ES-I3 (cell line): ENCODE measurements around the gene SGSH.
"Not testable (repeated sequence)": the region's sequence is repeated elsewhere in the genome, so short reads cannot be mapped to it uniquely, and the experiment has no call there.

Experiments
- H3K36me3 ChIP-seq: 2 replicates; pipeline ENCODE4 v1.6.1; 2013; ENCODE audit warnings: mild to moderate bottlenecking, low read length, control low read depth, moderate library complexity; ENCODE audit not compliant: insufficient read depth
- H3K4me1 ChIP-seq: 2 replicates; pipeline ENCODE4 v1.6.1; 2013; ENCODE audit warnings: mild to moderate bottlenecking, control low read depth, low read length; ENCODE audit not compliant: insufficient read depth
- H3K9ac ChIP-seq: 2 replicates; pipeline ENCODE4 v1.6.1; 2013; ENCODE audit warnings: low read depth, mild to moderate bottlenecking, low read length, moderate library complexity
- H3K9me3 ChIP-seq: 2 replicates; pipeline ENCODE4 v1.6.1; 2013; ENCODE audit warnings: mild to moderate bottlenecking, low read length, moderate library complexity; ENCODE audit not compliant: control insufficient read depth, insufficient read depth

The SGSH gene

GRCh38 chr17:80260069-80260535 lies 40.0 kb upstream of the SGSH start:
- peaks cover 48% of the 10 kb centered on the region for H3K4me1 ChIP-seq
- no peaks in the 10 kb centered on the region for H3K9me3 ChIP-seq
- peak overlapping the region; percentile 75 for H3K9ac ChIP-seq
- H3K36me3 ChIP-seq, result no peaks in the 10 kb centered on the region

GRCh38 chr17:80259457-80260068 lies 39.4 kb upstream of the SGSH start:
- Histone ChIP-seq H3K36me3 (no peaks in the 10 kb centered on the region), H3K9ac (peak overlapping the region; percentile 75), H3K4me1 (peaks cover 54% of the 10 kb centered on the region), H3K9me3 (no peaks in the 10 kb centered on the region)

DNA sequence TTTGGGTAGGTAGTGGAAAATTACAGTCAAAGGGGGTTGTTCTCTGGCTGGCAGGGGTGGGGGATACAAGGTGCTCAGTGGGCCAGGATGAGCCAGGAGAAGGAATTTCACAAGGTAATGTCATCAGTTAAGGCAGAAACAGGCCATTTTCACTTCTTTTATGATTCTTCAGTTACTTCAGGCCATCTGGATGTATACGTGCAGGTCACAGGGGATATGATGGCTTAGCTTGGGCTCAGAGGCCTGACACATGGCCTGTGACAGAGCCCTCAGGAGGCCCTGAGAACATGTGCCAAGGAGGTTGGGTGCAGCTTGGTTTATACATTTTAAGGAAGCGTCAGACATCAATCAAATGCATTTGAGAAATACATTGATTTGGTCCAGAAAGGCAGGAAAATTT lies 38.2 kb upstream of the SGSH start:
- H3K9me3 ChIP-seq, H3K36me3 ChIP-seq, H3K9ac ChIP-seq: not testable (repeated sequence)
- H3K4me1 ChIP-seq, result peaks cover 44% of the 10 kb centered on the region

- Histone ChIP-seq H3K9ac (0 out of 2 replicates have a peak overlapping the region, but pooled peaks have one; percentile 2), H3K36me3 (no peaks in the 10 kb centered on the region)
Observed at GRCh38 chr17:80257716-80258213, 37.6 kb upstream of the SGSH start.

GRCh38 chr17:80256034-80256350 lies 35.9 kb upstream of the SGSH start:
- no peak overlapping the region for H3K9ac ChIP-seq
- H3K4me1 ChIP-seq, result peaks cover 29% of the 10 kb centered on the region
- H3K36me3 ChIP-seq, result 0 out of 2 replicates have a peak, but pooled peaks cover 3% of the 10 kb centered on the region
- no peaks in the 10 kb centered on the region for H3K9me3 ChIP-seq

More at GRCh38 chr17:80257716-80258213, 37.6 kb upstream of the SGSH start:
- Histone ChIP-seq H3K9me3 (no peaks in the 10 kb centered on the region), H3K4me1 (peaks cover 39% of the 10 kb centered on the region)

GRCh38 chr17:80254396-80255251 lies 34.5 kb upstream of the SGSH start:
- peaks cover 28% of the 10 kb centered on the region for H3K4me1 ChIP-seq

DNA sequence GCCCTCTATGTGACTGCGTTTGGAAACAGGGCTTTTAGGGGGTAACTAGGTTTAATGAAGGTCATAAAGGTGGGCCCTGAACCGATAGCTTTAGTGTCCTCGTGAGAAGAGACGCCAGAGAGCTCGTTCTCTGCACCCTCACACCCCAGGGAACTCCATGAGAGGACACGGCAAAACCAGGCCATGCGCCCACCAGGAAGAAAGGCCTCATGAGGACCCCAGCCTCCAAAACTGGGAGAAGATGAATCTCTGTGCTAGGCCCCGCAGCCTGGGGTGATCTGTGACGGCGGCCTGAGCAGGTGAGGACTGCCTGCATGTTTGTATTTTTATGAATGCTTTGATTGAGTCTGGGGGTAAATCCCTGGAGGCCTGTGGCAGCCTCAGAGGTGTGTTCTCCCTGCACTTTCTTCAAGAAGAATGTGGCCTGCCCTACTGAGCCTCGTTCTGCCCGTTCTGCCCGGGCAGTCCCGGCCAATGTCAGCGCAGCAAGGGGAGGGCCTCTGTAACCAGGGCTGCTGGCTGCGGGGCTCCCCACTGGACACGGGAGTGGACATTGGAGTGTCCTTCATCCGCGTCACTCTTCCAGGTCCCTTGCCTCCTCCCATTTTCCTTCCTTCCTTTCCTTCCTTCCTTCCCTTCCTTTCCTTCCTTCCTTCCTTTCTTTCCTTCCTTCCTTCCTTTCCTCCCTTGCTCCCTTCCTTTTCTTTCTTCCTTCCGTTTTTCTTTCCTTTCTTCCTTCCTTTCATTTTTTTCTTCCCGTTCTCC lies 33.7 kb upstream of the SGSH start:
- Histone ChIP-seq H3K36me3 (0 out of 2 replicates have a peak, but pooled peaks cover 3% of the 10 kb centered on the region), H3K9me3 (no peaks in the 10 kb centered on the region), H3K4me1 (peaks cover 24% of the 10 kb centered on the region), H3K9ac (no peak overlapping the region)

More at GRCh38 chr17:80254396-80255251, 34.5 kb upstream of the SGSH start:
- Histone ChIP-seq H3K36me3 (0 out of 2 replicates have a peak, but pooled peaks cover 3% of the 10 kb centered on the region), H3K9me3 (no peaks in the 10 kb centered on the region), H3K9ac (no peak overlapping the region)

DNA sequence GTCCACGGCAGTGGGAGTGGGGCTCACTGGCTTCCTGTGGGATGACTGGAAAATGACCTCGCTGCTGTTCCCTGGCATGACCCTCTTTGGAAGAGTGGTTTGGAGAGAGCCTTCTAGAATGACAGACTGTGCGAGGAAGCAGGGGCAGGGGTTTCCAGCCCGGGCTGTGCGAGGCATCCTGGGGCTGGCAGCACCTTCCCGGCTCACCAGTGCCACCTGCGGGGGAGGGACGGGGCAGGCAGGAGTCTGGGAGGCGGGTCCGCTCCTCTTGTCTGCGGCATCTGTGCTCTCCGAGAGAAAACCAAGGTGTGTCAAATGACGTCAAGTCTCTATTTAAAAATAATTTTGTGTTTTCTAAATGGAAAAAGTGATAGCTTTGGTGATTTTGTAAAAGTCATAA lies 32.7 kb upstream of the SGSH start:
- H3K4me1 ChIP-seq, result peaks cover 19% of the 10 kb centered on the region; the same call in 1 of the 2 replicates
- no peak overlapping the region for H3K9ac ChIP-seq
- H3K36me3 ChIP-seq, result 0 out of 2 replicates have a peak, but pooled peaks cover 3% of the 10 kb centered on the region

GRCh38 chr17:80251966-80252365 lies 31.8 kb upstream of the SGSH start:
- Histone ChIP-seq H3K9ac (no peak overlapping the region), H3K9me3 (no peaks in the 10 kb centered on the region), H3K36me3 (0 out of 2 replicates have a peak, but pooled peaks cover 3% of the 10 kb centered on the region), H3K4me1 (peaks cover 12% of the 10 kb centered on the region; the same call in 1 of the 2 replicates)

More for the DNA sequence above, 32.7 kb upstream of the SGSH start:
- H3K9me3 ChIP-seq, result no peaks in the 10 kb centered on the region

DNA sequence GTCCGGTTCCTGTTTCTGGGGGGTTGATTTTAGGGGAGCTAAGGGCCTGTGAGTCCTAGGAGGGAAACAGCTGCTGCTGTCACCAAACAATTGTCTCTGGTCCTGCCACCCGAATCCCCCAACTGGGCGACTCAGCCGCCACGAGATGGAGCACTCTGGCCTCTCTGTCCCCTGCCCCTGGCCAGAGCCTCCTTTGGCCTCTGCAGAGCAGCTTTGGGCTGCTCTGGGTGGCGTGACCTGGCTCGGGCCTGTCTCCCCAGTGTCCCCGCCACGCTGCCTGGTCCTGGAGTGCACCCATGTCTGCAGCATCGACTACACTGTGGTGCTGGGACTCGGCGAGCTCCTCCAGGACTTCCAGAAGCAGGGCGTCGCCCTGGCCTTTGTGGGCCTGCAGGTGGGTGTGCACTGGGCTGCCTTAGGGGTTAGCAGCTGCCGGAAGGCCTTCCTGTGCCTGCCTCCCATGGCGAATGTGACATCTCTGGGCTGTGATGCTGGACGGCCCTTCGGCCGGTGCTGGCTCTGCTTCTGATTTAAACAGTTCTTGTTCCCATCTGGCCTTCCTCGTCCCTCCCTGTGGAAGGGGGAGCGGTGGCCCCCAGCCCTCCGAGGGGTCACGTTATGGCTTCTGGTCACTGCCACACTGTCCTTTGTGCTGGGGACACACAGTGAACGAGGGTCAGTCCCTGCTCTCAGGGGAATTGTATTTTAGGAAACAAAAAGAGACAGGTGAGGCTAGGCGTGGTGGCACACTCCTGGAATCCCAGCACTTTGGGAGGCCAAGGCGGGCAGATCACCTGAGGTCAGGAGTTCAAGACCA lies 29.0 kb upstream of the SGSH start:
- Histone ChIP-seq H3K36me3 (peaks cover 8% of the 10 kb centered on the region; the same call in 1 of the 2 replicates), H3K4me1 (no peaks in the 10 kb centered on the region; the same call in 1 of the 2 replicates), H3K9ac (no peak overlapping the region), H3K9me3 (no peaks in the 10 kb centered on the region)

DNA sequence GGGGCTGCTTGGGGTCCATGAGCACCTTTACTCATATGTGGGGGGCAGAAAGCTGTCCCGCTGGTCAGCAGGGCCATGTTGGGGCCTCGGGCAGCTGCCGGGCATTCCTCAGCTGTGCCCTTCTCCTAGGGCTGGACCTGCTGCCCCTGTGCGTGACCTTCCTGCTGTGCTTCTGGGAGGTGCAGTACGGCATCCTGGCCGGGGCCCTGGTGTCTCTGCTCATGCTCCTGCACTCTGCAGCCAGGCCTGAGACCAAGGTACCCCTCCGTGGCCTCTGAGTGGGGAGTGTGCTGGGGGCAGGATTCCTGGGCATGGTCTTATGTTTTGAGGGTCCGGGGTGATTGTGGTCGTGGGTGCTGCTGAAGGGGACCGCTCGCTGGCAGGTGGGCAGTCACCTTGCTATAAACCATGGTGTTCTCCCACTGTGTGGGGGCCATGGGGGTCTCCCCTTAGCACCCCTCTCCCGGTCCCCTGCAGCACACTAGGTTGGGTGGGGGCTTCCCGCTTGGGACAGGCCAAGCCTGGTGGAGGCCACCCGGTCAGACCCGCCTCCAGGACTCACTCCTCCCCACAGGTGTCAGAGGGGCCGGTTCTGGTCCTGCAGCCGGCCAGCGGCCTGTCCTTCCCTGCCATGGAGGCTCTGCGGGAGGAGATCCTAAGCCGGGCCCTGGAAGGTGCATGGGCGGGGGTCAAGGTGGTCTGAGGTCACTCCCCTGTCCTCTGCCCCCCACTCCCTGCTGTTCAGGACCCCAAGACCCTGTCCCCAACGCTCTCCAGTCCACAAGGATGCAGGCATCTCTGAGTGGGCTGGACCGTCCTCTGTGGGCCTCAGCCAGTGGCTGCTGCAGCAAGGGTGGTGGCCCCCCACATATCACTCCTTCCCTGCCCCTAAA lies 28.1 kb upstream of the SGSH start:
- Histone ChIP-seq H3K36me3 (peaks cover 8% of the 10 kb centered on the region; the same call in 1 of the 2 replicates), H3K9me3 (no peaks in the 10 kb centered on the region), H3K9ac (no peak overlapping the region), H3K4me1 (no peaks in the 10 kb centered on the region; the same call in 1 of the 2 replicates)

DNA sequence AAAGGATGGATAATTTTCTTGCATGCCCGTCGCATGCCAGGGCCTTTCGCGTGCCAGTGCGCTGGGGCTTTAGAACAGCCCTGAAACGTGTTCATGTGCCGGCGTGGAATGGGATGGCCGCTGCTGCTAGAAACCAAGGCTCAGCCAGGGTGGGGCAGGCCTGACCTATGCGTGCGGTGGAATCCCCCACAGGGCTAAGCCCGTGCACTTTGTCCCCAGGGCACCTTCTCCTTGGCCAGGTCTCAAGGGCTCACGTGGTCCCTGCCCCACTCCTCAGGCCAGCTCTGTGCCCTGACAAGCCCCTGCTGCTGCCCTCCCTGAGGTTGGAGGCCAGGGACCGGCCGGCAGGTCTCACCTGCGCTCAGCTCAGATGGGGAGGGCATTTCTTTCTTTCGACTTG lies 27.4 kb upstream of the SGSH start:
- Histone ChIP-seq H3K9ac (no peak overlapping the region), H3K36me3 (peaks cover 8% of the 10 kb centered on the region; the same call in 1 of the 2 replicates), H3K9me3 (no peaks in the 10 kb centered on the region), H3K4me1 (no peaks in the 10 kb centered on the region; the same call in 1 of the 2 replicates)
